Measurements from ENCODE around the gene HOMER2.

The HOMER2 gene

GRCh38 chr15:82918607-82919230 lies 33.8 kb downstream of the HOMER2 start:
- Histone ChIP-seq H3K36me3 (ENCODE audit: control insufficient read depth, low read length) (no peaks in the 10 kb centered on the region), H3K4me2 (ENCODE audit: low read length) (no peak overlapping the region), H3K27me3 (ENCODE audit: control insufficient read depth, low read length) (no peaks in the 10 kb centered on the region), H3K4me1 (ENCODE audit: control insufficient read depth, low read length) (no peaks in the 10 kb centered on the region), H3K27ac (ENCODE audit: low read depth, low read length) (no peak overlapping the region), H4K20me1 (ENCODE audit: control insufficient read depth, insufficient read depth, low read depth, low read length) (no peaks in the 10 kb centered on the region), H3K9me2 (replicated peaks; ENCODE audit: control insufficient read depth, low read length) (no peaks in the 10 kb centered on the region), H3K9me3 (ENCODE audit: control insufficient read depth, insufficient read depth, low read length) (no peaks in the 10 kb centered on the region), H3K4me3 (ENCODE audit: low read length) (no peak overlapping the region), H3F3A (ENCODE audit: control insufficient read depth, insufficient read depth) (no peaks in the 10 kb centered on the region), H3K79me2 (ENCODE audit: control insufficient read depth, low read length) (no peaks in the 10 kb centered on the region)
- TF ChIP-seq CTCF (IDR thresholded peaks at IDR 0.05; ENCODE audit: low read depth, low read length, poor library complexity, severe bottlenecking) (no peak), EZH2phosphoT487 (IDR thresholded peaks at IDR 0.05; ENCODE audit: borderline replicate concordance, low read length) (no peak)

- Histone ChIP-seq H3K4me2 (ENCODE audit: low read length) (no peak overlapping the region), H3K9me2 (replicated peaks; ENCODE audit: control insufficient read depth, low read length) (no peaks in the 10 kb centered on the region), H3F3A (ENCODE audit: control insufficient read depth, insufficient read depth) (no peaks in the 10 kb centered on the region), H4K20me1 (ENCODE audit: control insufficient read depth, insufficient read depth, low read depth, low read length) (no peaks in the 10 kb centered on the region), H3K27ac (ENCODE audit: low read depth, low read length) (no peak overlapping the region), H3K79me2 (ENCODE audit: control insufficient read depth, low read length) (no peaks in the 10 kb centered on the region), H3K27me3 (ENCODE audit: control insufficient read depth, low read length) (no peaks in the 10 kb centered on the region), H3K4me1 (ENCODE audit: control insufficient read depth, low read length) (no peaks in the 10 kb centered on the region), H3K4me3 (ENCODE audit: low read length) (no peak overlapping the region), H3K36me3 (ENCODE audit: control insufficient read depth, low read length) (no peaks in the 10 kb centered on the region), H3K9me3 (ENCODE audit: control insufficient read depth, insufficient read depth, low read length) (no peaks in the 10 kb centered on the region)
- TF ChIP-seq CTCF (IDR thresholded peaks at IDR 0.05; ENCODE audit: low read depth, low read length, poor library complexity, severe bottlenecking) (no peak), EZH2phosphoT487 (IDR thresholded peaks at IDR 0.05; ENCODE audit: borderline replicate concordance, low read length) (no peak)
These were observed 34.4 kb downstream of the HOMER2 start for GRCh38 chr15:82918162-82918561.

- H3K4me2 ChIP-seq (ENCODE audit: low read length): no peak overlapping the region
- H3K36me3 ChIP-seq (ENCODE audit: control insufficient read depth, low read length): no peaks in the 10 kb centered on the region
- no peak overlapping the region for H3K27ac ChIP-seq (ENCODE audit: low read depth, low read length)
- no peaks in the 10 kb centered on the region for H3K9me3 ChIP-seq (ENCODE audit: control insufficient read depth, insufficient read depth, low read length)
- no peaks in the 10 kb centered on the region for H3K4me1 ChIP-seq (ENCODE audit: control insufficient read depth, low read length)
- H3K4me3 ChIP-seq (ENCODE audit: low read length): no peak overlapping the region
- H3F3A ChIP-seq (ENCODE audit: control insufficient read depth, insufficient read depth): no peaks in the 10 kb centered on the region
- no peaks in the 10 kb centered on the region for H3K79me2 ChIP-seq (ENCODE audit: control insufficient read depth, low read length)
- TF ChIP-seq EZH2phosphoT487 (IDR thresholded peaks at IDR 0.05; ENCODE audit: borderline replicate concordance, low read length): no peak
- no peak for TF ChIP-seq CTCF (IDR thresholded peaks at IDR 0.05; ENCODE audit: low read depth, low read length, poor library complexity, severe bottlenecking)
- no peaks in the 10 kb centered on the region for H4K20me1 ChIP-seq (ENCODE audit: control insufficient read depth, insufficient read depth, low read depth, low read length)
- no peaks in the 10 kb centered on the region for H3K9me2 ChIP-seq (replicated peaks; ENCODE audit: control insufficient read depth, low read length)
- no peaks in the 10 kb centered on the region for H3K27me3 ChIP-seq (ENCODE audit: control insufficient read depth, low read length)
These were observed 35.3 kb downstream of the HOMER2 start for GRCh38 chr15:82917249-82917648.
